ENCODE data around the gene TRAPPC3. TPM values are rescaled to one million over a fixed set of nuclear protein-coding genes. Genes with fewer than 3 reads are reported as not detected.

The TRAPPC3 gene
- total RNA-seq, 1 experiment from 2014 or later = 64.6 TPM

GRCh38 chr1:36182734-36183133, 33.4 kb upstream of the TRAPPC3 start:
- Histone ChIP-seq H3K4me1 (ENCODE audit: control insufficient read depth in 1 of 2, insufficient read depth in 2 of 2, low read length in 2 of 2) (peaks cover under 1 to 13% of the 10 kb centered on the region in 2 experiments; a peak in 3 of 4 replicates), H2AFZ (ENCODE audit: low read depth, low read length, poor library complexity, severe bottlenecking) (no peak overlapping the region), H3K79me2 (ENCODE audit: insufficient read depth, low read length) (no peaks in the 10 kb centered on the region), H3K27ac (ENCODE audit: low read depth, low read length) (no peak overlapping the region), H3K9me2 (ENCODE audit: insufficient read depth) (no peaks in the 10 kb centered on the region), H3K4me3 (replicated peaks in 1 of 2; ENCODE audit: low read depth in 1 of 2, low read length in 2 of 2) (no peak overlapping the region), H3K4me2 (ENCODE audit: low read length) (no peak overlapping the region), H4K20me1 (ENCODE audit: insufficient read depth) (no peaks in the 10 kb centered on the region), H3K9me3 (ENCODE audit: control insufficient read depth in 1 of 2, insufficient read depth in 1 of 2, low read depth in 1 of 2, low read length in 2 of 2) (no peaks in the 10 kb centered on the region), H3K36me3 (ENCODE audit: control insufficient read depth in 1 of 2, insufficient read depth in 2 of 2, low read length in 2 of 2) (peaks cover 14 to 26% of the 10 kb centered on the region in 2 experiments; a peak in 3 of 4 replicates), H3K9ac (ENCODE audit: low read length) (no peak overlapping the region), H3K27me3 (ENCODE audit: insufficient read depth, low read length) (no peaks in the 10 kb centered on the region)
- TF ChIP-seq CBX3 (IDR thresholded peaks at IDR 0.05; ENCODE audit: low read depth) (no peak), POLR2A (IDR thresholded peaks at IDR 0.05; ENCODE audit: borderline replicate concordance, extremely low read depth, insufficient read depth, insufficient read length) (no peak), ATF3 (IDR thresholded peaks at IDR 0.05) (no peak), CEBPB (IDR thresholded peaks at IDR 0.05; ENCODE audit: low read depth) (no peak), POLR2AphosphoS5 (IDR thresholded peaks at IDR 0.05; ENCODE audit: low read depth, low read length) (no peak), ZFX (IDR thresholded peaks at IDR 0.05) (no peak), RAD21 (IDR thresholded peaks at IDR 0.05; ENCODE audit: low read depth) (no peak), MAX (IDR thresholded peaks at IDR 0.05) (no peak), TCF7L2 (IDR thresholded peaks at IDR 0.05; ENCODE audit: borderline replicate concordance, extremely low read depth, insufficient read depth, insufficient read length) (no peak), REST (IDR thresholded peaks at IDR 0.05; ENCODE audit: low read depth) (no peak), ELF1 (IDR thresholded peaks at IDR 0.05; ENCODE audit: borderline replicate concordance, low read depth) (no peak), YY1 (IDR thresholded peaks at IDR 0.05; ENCODE audit: extremely low read depth, insufficient replicate concordance, low read depth, low read length) (no peak), SIN3A (IDR thresholded peaks at IDR 0.05; ENCODE audit: low read depth) (no peak), ZNF274 (IDR thresholded peaks at IDR 0.05; ENCODE audit: low read depth, low read length) (no peak), EZH2phosphoT487 (IDR thresholded peaks at IDR 0.05; ENCODE audit: borderline replicate concordance) (no peak), SP1 (IDR thresholded peaks at IDR 0.05; ENCODE audit: low read depth) (no peak), SRF (IDR thresholded peaks at IDR 0.05; ENCODE audit: low read depth) (no peak)
- ChIA-PET RAD21 (ENCODE audit: low non-redundant PET in 1 of 2, low total read pairs in 2 of 2, uncharacterized antibody in 2 of 2, unreplicated experiment in 2 of 2) (no interaction called here), CTCF (interaction anchor here (1.2 kb wide), 1 partner anchor 34 kb away, joined by 4 read pairs; the partner anchor contains the start of gene TRAPPC3), POLR2A (no interaction called here)
- ATAC-seq = no peak
- no TSS peak for BruUV-seq (replicated peaks)
- intact Hi-C loops (cut with micrococcal nuclease) = no loop called here
- DNase-seq (ENCODE audit: low read depth, low spot score) = no peak
